Measurements from ENCODE around the gene PTGFRN.
"Not testable (repeated sequence)": the region's sequence is repeated elsewhere in the genome, so short reads cannot be mapped to it uniquely, and the experiment has no call there.

PTGFRN gene

GRCh38 chr1:116909512-116910378, at the start of gene PTGFRN:
Gene PTGFRN (plus strand): TSS chr1:116909916. CDS start chr1:116910204, 288 bp downstream.
- Mint-ChIP-seq H3K4me1 (peaks cover 10% of the 10 kb centered on the region), H3K9me3 (no peaks in the 10 kb centered on the region), H3K4me3 (peak within 1 kb of the TSS; percentile 81 to 86), H3K27ac (peak within 1 kb of the TSS; percentile 72 to 79), H3K27me3 (peaks cover 7% of the 10 kb centered on the region)
- ATAC-seq (peak; percentile 78), DNase-seq (peak; percentile 29 to 38)

DNA sequence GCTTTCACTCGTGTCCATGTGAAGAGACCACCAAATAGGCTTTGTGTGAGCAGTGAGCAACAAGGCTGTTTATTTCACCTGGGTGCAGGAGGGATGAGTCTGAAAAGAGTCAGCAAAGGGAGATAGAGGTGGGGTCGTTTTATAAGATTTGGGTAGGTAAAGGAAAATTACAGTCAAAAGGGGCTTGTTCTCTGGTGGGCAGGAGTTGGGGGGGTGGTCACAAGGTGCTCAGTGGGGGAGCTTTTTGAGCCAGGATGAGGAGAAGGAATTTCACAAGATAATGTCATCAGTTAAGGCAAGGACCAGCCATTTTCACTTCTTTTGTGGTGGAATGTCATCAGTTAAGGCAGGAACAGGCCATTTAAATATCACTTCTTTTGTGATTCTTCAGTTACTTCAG, 49.5 kb upstream of the PTGFRN start:
- not testable (repeated sequence) for H3K27me3 Mint-ChIP-seq, H3K9me3 Mint-ChIP-seq, ATAC-seq, H3K4me1 Mint-ChIP-seq, H3K4me3 Mint-ChIP-seq, H3K27ac Mint-ChIP-seq, DNase-seq

DNA sequence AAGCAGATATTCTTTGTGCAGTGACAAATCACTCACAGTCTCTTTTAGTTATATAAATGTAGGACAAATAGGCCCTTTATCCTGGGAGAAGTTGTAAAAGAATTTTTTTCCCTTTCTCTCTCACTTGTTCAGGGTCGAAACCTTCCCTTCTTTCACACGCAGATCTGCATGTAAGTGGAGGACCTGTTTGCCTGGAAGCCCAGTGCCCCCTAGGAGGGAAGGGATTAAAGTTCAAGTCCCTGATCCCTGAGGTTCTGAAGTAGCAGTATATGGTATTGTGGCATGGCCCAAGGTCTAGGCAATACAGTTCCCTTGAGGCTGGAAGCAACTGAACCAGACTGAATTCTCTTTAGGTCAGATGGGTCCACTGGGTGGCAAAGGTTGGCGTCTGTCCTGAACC, 48.6 kb upstream of the PTGFRN start:
- no peak for DNase-seq
- Mint-ChIP-seq H3K9me3 (no peaks in the 10 kb centered on the region), H3K27ac (no peak overlapping the region), H3K27me3 (no peaks in the 10 kb centered on the region), H3K4me1 (no peaks in the 10 kb centered on the region), H3K4me3 (no peak overlapping the region)
- ATAC-seq = no peak

DNA sequence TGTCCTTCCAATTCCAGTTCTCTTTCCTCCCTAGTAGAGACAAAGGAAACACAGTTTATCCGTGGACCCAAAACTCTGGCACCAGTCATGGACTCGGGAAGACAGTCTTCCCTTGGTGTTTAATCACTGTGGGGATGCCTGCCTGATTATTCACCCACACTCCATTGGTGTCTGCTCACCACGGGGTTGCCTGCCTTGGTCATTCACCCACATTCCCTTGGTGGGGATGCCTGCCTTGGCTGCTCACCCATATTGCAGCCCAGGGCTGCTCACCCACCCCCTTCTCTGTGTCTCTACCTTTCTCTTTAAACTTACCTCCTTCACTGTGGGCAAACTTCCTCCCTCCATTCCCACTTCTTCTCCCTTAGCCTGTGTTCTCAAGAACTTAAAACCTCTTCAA, 46.7 kb upstream of the PTGFRN start:
- DNase-seq, ATAC-seq, H3K27ac Mint-ChIP-seq, H3K27me3 Mint-ChIP-seq, H3K4me3 Mint-ChIP-seq, H3K9me3 Mint-ChIP-seq, H3K4me1 Mint-ChIP-seq: not testable (repeated sequence)

DNA sequence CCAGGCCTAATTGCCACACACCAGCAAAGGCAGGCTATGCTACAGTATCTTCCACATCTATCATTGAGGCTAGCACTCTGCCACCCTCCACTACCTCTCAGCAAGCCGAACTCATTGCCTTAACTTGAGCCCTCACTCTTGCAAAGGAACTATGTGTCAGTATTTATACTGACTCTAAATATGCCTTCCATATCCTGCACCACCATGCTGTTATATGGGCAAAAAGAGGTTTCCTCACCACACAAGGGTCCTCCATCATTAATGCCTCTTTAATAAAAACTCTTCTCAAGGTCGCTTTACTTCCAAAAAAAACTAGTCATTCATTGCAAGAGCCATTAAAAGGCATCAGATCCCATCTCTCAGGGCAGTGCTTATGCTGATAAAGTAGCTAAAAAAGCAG, 43.2 kb upstream of the PTGFRN start:
- H3K4me3 Mint-ChIP-seq, H3K27ac Mint-ChIP-seq, H3K4me1 Mint-ChIP-seq, H3K27me3 Mint-ChIP-seq, DNase-seq, H3K9me3 Mint-ChIP-seq, ATAC-seq: not testable (repeated sequence)

DNA sequence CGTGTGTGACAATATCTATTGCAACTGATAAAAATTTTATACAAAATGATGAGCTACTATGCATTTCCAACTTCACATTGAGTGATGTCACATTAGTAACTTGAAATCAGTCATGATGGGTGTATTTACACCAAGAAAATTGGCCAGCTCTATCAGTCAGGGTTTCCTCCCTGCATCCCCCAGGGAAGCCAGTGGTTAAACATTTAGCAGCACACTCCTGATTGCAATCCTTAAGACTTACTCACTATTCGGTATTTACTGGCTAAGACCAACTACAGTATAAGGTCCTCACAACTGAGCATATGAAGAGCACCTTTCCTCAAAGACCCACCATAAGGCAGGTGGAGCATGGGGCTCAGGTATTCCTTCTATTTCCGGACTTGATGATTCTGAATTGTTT, 41.3 kb upstream of the PTGFRN start:
- H3K9me3 Mint-ChIP-seq = no peaks in the 10 kb centered on the region
- DNase-seq = no peak
- peaks cover under 1% of the 10 kb centered on the region for H3K4me1 Mint-ChIP-seq

GRCh38 chr1:116869611-116870010, 40.1 kb upstream of the PTGFRN start:
- DNase-seq = no peak
- no peak for ATAC-seq
- no peak overlapping the region for H3K4me3 Mint-ChIP-seq
- no peak overlapping the region for H3K27ac Mint-ChIP-seq
- H3K9me3 Mint-ChIP-seq = no peaks in the 10 kb centered on the region
- no peaks in the 10 kb centered on the region for H3K27me3 Mint-ChIP-seq
- H3K4me1 Mint-ChIP-seq = peaks cover 10% of the 10 kb centered on the region

More for the DNA sequence above, 41.3 kb upstream of the PTGFRN start:
- H3K27ac Mint-ChIP-seq = no peak overlapping the region
- no peaks in the 10 kb centered on the region for H3K27me3 Mint-ChIP-seq
- H3K4me3 Mint-ChIP-seq = no peak overlapping the region
- ATAC-seq = no peak

DNA sequence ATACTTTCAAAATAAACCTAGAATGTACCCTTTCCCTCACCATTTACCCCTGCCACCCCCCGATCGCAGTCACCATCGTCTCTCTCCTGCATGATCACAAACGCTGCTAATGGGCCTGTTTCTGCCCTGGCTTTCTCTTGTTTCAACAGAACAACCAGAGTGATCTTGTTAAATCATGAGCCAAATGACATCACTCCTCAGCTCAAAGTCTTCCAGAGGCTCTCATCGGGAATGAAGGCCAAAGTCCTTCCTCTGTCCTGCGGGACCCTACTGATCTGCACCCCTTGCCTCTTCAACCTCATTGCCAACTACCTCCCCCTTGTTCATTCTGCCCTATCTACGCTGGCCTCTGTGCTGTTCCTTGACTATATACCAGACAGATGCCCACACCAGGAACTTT, 39.4 kb upstream of the PTGFRN start:
- H3K27ac Mint-ChIP-seq = no peak overlapping the region
- H3K4me1 Mint-ChIP-seq = peaks cover 17% of the 10 kb centered on the region
- no peaks in the 10 kb centered on the region for H3K9me3 Mint-ChIP-seq
- DNase-seq (no peak), ATAC-seq (no peak)
- no peaks in the 10 kb centered on the region for H3K27me3 Mint-ChIP-seq
- H3K4me3 Mint-ChIP-seq = no peak overlapping the region

DNA sequence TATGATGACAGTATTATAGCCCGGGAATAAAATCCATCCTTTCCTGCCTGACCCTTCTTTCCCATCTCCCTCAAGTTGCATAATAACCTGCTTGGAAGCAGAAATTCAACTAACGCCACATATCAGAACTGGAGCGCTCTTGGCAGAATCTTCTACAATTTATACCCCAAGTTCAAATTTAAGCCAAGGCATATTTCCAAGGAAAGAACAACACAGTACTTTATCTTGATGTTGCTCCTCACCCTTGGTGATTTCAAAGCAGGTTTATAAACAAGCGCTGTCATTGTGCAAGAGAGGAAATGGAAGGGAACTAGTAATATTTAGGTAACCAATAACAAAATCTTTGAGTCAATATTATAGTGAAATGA, 38.0 kb upstream of the PTGFRN start:
- Mint-ChIP-seq H3K27ac (no peak overlapping the region), H3K27me3 (no peaks in the 10 kb centered on the region), H3K4me1 (peaks cover 21% of the 10 kb centered on the region), H3K9me3 (no peaks in the 10 kb centered on the region), H3K4me3 (no peak overlapping the region)
- ATAC-seq = no peak
- DNase-seq = no peak

DNA sequence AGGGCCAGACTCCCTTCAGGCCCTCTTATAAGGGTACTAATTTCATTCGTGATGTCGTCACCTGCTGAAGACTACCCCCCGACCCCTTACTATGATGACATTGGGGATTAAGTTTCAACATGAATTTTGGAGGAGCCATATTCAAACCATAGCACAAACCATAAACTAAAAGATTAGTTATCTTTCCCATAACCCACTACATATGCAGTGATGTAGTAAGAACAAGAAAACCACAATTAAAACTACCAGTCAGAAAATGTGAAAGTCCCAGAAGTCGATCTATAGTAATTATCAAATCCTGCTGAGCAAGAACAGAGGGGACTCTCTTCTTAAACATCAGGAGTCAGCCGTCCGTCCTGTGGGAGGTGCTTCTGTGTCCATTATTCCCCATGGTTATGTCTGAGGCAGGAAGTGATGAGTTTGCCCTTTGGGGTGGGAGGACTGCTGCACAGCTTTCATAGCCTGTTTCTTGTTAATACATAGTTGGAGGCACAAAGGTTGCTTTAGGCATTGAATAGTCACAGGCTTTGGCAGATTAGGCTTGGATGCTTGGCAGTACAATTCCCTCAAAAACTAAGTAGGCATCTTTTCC, 35.9 kb upstream of the PTGFRN start:
- ATAC-seq = peak; percentile 67
- H3K27me3 Mint-ChIP-seq = no peaks in the 10 kb centered on the region
- H3K4me3 Mint-ChIP-seq = peak overlapping the region in 1 of 2 donors; percentile 2
- H3K9me3 Mint-ChIP-seq = no peaks in the 10 kb centered on the region
- peak in 1 of 2 donors; percentile 30 for DNase-seq
- H3K4me1 Mint-ChIP-seq = peaks cover 21% of the 10 kb centered on the region
- peak overlapping the region in 1 of 2 donors; percentile 38 for H3K27ac Mint-ChIP-seq

GRCh38 chr1:116874733-116875249, 34.9 kb upstream of the PTGFRN start:
- peak; percentile 57 for ATAC-seq
- H3K27me3 Mint-ChIP-seq = no peaks in the 10 kb centered on the region
- peaks cover 21% of the 10 kb centered on the region for H3K4me1 Mint-ChIP-seq
- no peaks in the 10 kb centered on the region for H3K9me3 Mint-ChIP-seq
- no peak overlapping the region for H3K4me3 Mint-ChIP-seq
- peak in 1 of 2 donors; percentile 33 for DNase-seq
- H3K27ac Mint-ChIP-seq = no peak overlapping the region

GRCh38 chr1:116875391-116875790, 34.3 kb upstream of the PTGFRN start:
- ATAC-seq (no peak), DNase-seq (no peak)
- Mint-ChIP-seq H3K4me3 (no peak overlapping the region), H3K27ac (no peak overlapping the region), H3K4me1 (peaks cover 21% of the 10 kb centered on the region), H3K9me3 (no peaks in the 10 kb centered on the region), H3K27me3 (no peaks in the 10 kb centered on the region)

- H3K27ac Mint-ChIP-seq, ATAC-seq, H3K27me3 Mint-ChIP-seq, H3K9me3 Mint-ChIP-seq, DNase-seq, H3K4me3 Mint-ChIP-seq: not testable (repeated sequence)
- peaks cover 21% of the 10 kb centered on the region for H3K4me1 Mint-ChIP-seq
Measured at GRCh38 chr1:116875946-116876345, 33.8 kb upstream of the PTGFRN start.

GRCh38 chr1:116877141-116877818, 32.4 kb upstream of the PTGFRN start:
- ATAC-seq (no peak), DNase-seq (no peak)
- Mint-ChIP-seq H3K4me3 (no peak overlapping the region), H3K27me3 (no peaks in the 10 kb centered on the region), H3K27ac (no peak overlapping the region), H3K4me1 (peaks cover 30% of the 10 kb centered on the region), H3K9me3 (no peaks in the 10 kb centered on the region)

DNA sequence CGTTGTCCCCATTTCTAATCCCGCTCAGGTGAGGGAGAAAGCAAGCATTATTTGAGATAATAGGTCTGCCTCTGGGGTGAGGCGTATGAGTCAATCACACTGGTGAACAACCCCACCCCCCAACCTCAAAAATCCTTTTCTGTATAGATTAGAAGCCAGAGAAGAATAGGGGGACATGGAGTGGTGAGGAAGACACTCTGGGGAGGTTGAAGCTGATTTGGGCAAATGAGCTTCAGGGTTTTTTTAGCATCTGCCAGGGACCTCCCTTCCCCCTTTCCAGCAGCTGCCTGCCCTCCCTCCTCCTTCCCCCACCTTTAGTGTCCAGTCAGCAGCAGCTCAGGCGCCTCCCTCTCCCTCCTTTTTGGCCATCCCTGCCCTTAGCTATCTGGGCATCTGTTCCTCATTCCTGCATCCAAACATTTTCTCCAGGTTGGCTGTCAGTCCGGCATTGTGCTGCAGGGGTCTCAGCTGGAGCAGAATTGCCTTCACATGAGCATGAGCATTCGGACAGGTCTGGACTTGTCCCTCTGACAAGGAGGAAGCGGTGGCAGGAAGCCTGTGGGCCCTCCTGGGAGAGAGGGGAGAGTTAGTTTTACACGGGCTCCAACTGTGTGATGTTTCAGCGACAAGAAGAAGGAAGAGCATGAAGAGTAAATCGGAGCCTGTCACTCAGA, 30.8 kb upstream of the PTGFRN start:
- ATAC-seq = peak; percentile 63
- DNase-seq = peak; percentile 25 to 35

More for the DNA sequence above, 30.8 kb upstream of the PTGFRN start:
- H3K4me3 Mint-ChIP-seq = no peak overlapping the region
- no peak overlapping the region for H3K27ac Mint-ChIP-seq
- no peaks in the 10 kb centered on the region for H3K9me3 Mint-ChIP-seq
- H3K27me3 Mint-ChIP-seq = no peaks in the 10 kb centered on the region
- H3K4me1 Mint-ChIP-seq = peaks cover 24% of the 10 kb centered on the region
